Nephron (organoid): Measurements from ENCODE around the gene RPSA.
A peak's percentile ranks its signal among the peaks of the same experiment; 100 is the strongest.

ENCODE experiments used
- H3K27ac Mint-ChIP-seq, 3 experiments: 2 replicates each; pipeline ENCODE4 v1.8.0; 2020; ENCODE audit warnings: mixed read lengths in 3 of 3, mild to moderate bottlenecking in 2 of 3, moderate library complexity in 1 of 3
- H3K27me3 Mint-ChIP-seq: 2 replicates; pipeline ENCODE4 v1.8.0; 2021; ENCODE audit warnings: low read depth, mild to moderate bottlenecking, moderate library complexity, mixed read lengths
- H3K36me3 Mint-ChIP-seq: 2 replicates; pipeline ENCODE4 v1.8.0; 2020; ENCODE audit warnings: low read depth, mixed read lengths
- H3K4me1 Mint-ChIP-seq: 2 replicates; pipeline ENCODE4 v1.8.0; 2020; ENCODE audit warnings: mixed read lengths
- H3K4me3 Mint-ChIP-seq, 3 experiments: 2 replicates each; pipeline ENCODE4 v1.8.0; 2020; ENCODE audit warnings: mild to moderate bottlenecking in 3 of 3, mixed read lengths in 3 of 3, moderate library complexity in 2 of 3
- H3K9me3 Mint-ChIP-seq: 2 replicates; pipeline ENCODE4 v1.8.0; 2020; ENCODE audit warnings: mixed read lengths
- CTCF ChIP-seq, 3 experiments: fragments of 200-600 bp; sonication (generic); IDR thresholded peaks; one replicate each; pipeline ENCODE4 v1.5.0; 2021; ENCODE audit warnings: antibody characterized with exemption in 3 of 3; ENCODE audit not compliant: unreplicated experiment in 3 of 3

Gene RPSA

GRCh38 chr3:39386318-39386717 is 20.2 kb upstream of the RPSA start:
- H3K27me3 Mint-ChIP-seq = no peaks in the 10 kb centered on the region
- H3K27ac Mint-ChIP-seq = peak overlapping the region in 1 of 3 experiments; percentile 1
- no peaks in the 10 kb centered on the region for H3K9me3 Mint-ChIP-seq
- no peak for TF ChIP-seq CTCF (IDR thresholded peaks at IDR 0.05; ENCODE audit: unreplicated experiment in 3 of 3)
- peaks cover 14% of the 10 kb centered on the region for H3K4me1 Mint-ChIP-seq
- H3K36me3 Mint-ChIP-seq = peaks cover 13% of the 10 kb centered on the region
- H3K4me3 Mint-ChIP-seq = peak overlapping the region in 1 of 3 experiments; percentile 41

GRCh38 chr3:39387411-39387975 is 19.0 kb upstream of the RPSA start:
- Mint-ChIP-seq H3K36me3 (peaks cover 20% of the 10 kb centered on the region), H3K27me3 (no peaks in the 10 kb centered on the region), H3K4me1 (peaks cover 14% of the 10 kb centered on the region), H3K27ac (no peak overlapping the region), H3K9me3 (no peaks in the 10 kb centered on the region), H3K4me3 (no peak overlapping the region)
- TF ChIP-seq CTCF (IDR thresholded peaks at IDR 0.05; ENCODE audit: unreplicated experiment in 3 of 3) = no peak

- Mint-ChIP-seq H3K9me3 (no peaks in the 10 kb centered on the region), H3K36me3 (peaks cover 20% of the 10 kb centered on the region), H3K27ac (no peak overlapping the region), H3K4me1 (peaks cover 14% of the 10 kb centered on the region), H3K27me3 (no peaks in the 10 kb centered on the region), H3K4me3 (no peak overlapping the region)
- no peak for TF ChIP-seq CTCF (IDR thresholded peaks at IDR 0.05; ENCODE audit: unreplicated experiment in 3 of 3)
These were observed 18.4 kb upstream of the RPSA start for GRCh38 chr3:39388153-39388552.

GRCh38 chr3:39388741-39389248 is 17.7 kb upstream of the RPSA start:
- Mint-ChIP-seq H3K9me3 (no peaks in the 10 kb centered on the region), H3K27ac (no peak overlapping the region), H3K36me3 (peaks cover 24% of the 10 kb centered on the region), H3K4me1 (peaks cover 14% of the 10 kb centered on the region), H3K4me3 (no peak overlapping the region), H3K27me3 (no peaks in the 10 kb centered on the region)
- no peak for TF ChIP-seq CTCF (IDR thresholded peaks at IDR 0.05; ENCODE audit: unreplicated experiment in 3 of 3)

GRCh38 chr3:39390181-39390580 is 16.3 kb upstream of the RPSA start:
- H3K36me3 Mint-ChIP-seq = peaks cover 38% of the 10 kb centered on the region
- no peak for TF ChIP-seq CTCF (IDR thresholded peaks at IDR 0.05; ENCODE audit: unreplicated experiment in 3 of 3)
- H3K27ac Mint-ChIP-seq = no peak overlapping the region
- H3K4me3 Mint-ChIP-seq = no peak overlapping the region
- H3K4me1 Mint-ChIP-seq = peaks cover 7% of the 10 kb centered on the region
- no peaks in the 10 kb centered on the region for H3K9me3 Mint-ChIP-seq
- H3K27me3 Mint-ChIP-seq = no peaks in the 10 kb centered on the region

- no peaks in the 10 kb centered on the region for H3K9me3 Mint-ChIP-seq
- H3K4me3 Mint-ChIP-seq = no peak overlapping the region
- H3K4me1 Mint-ChIP-seq = no peaks in the 10 kb centered on the region
- no peak overlapping the region for H3K27ac Mint-ChIP-seq
- no peaks in the 10 kb centered on the region for H3K27me3 Mint-ChIP-seq
- peaks cover 59% of the 10 kb centered on the region for H3K36me3 Mint-ChIP-seq
- TF ChIP-seq CTCF (IDR thresholded peaks at IDR 0.05; ENCODE audit: unreplicated experiment in 3 of 3) = no peak
These were observed 9.8 kb upstream of the RPSA start for GRCh38 chr3:39396690-39397089.
